Neural cell (in vitro differentiated cells): Measurements from ENCODE around the gene IPO4.

ENCODE experiments used
- CTCF ChIP-seq: fragments of 450-650 bp; IDR thresholded peaks from 2 replicates; pipeline ENCODE4 v1.5.1; 2014; ENCODE audit warnings: antibody characterized with exemption, mild to moderate bottlenecking, moderate library complexity; ENCODE audit not compliant: poor library complexity, severe bottlenecking
- EP300 ChIP-seq: fragments of 450-650 bp; conservative IDR thresholded peaks from 2 replicates; pipeline ENCODE4 v1.6.1; 2014; ENCODE audit warnings: antibody characterized with exemption, mild to moderate bottlenecking, moderate library complexity; ENCODE audit not compliant: poor library complexity, severe bottlenecking
- EZH2 ChIP-seq: fragments of 200-600, 300-800 bp; shearing (Covaris generic), sonication (generic); IDR thresholded peaks from 2 replicates; pipeline ENCODE4 v1.6.1; 2014; ENCODE audit warnings: antibody characterized with exemption, low read length, borderline replicate concordance, mild to moderate bottlenecking; ENCODE audit not compliant: insufficient read depth, poor library complexity, severe bottlenecking
- POLR2AphosphoS5 ChIP-seq: IDR thresholded peaks from 2 replicates; pipeline ENCODE4 v1.6.1; 2012
- RAD21 ChIP-seq: fragments of 450-650 bp; conservative IDR thresholded peaks from 2 replicates; pipeline ENCODE4 v1.6.1; 2014; ENCODE audit warnings: antibody characterized with exemption, mild to moderate bottlenecking, moderate library complexity
- REST ChIP-seq: IDR thresholded peaks from 2 replicates; pipeline ENCODE4 v1.6.1; 2012; ENCODE audit warnings: borderline replicate concordance
- SMC3 ChIP-seq: fragments of 450-650 bp; conservative IDR thresholded peaks from 2 replicates; pipeline ENCODE4 v1.6.1; 2014; ENCODE audit warnings: antibody characterized with exemption, mild to moderate bottlenecking, moderate library complexity; ENCODE audit not compliant: poor library complexity
- TAF1 ChIP-seq: IDR thresholded peaks from 2 replicates; pipeline ENCODE4 v1.6.1; 2012; ENCODE audit warnings: low read depth

- no peak for TF ChIP-seq SMC3
- no peak for TF ChIP-seq EP300
- no peak for TF ChIP-seq CTCF
- TF ChIP-seq POLR2AphosphoS5, result no peak
- TF ChIP-seq TAF1, result no peak
- no peak for TF ChIP-seq EZH2
- TF ChIP-seq REST, result no peak
- TF ChIP-seq RAD21, result no peak
Measured at GRCh38 chr14:24133735-24134134, 54.9 kb downstream of the IPO4 start.
